ENCODE results near the gene HDAC1. TPM values are rescaled to one million over a fixed set of nuclear protein-coding genes. Genes with fewer than 3 reads are reported as not detected.

The HDAC1 gene
- total and polyA plus RNA-seq, 4 donors: 32.1 to 58.1 (median 45.2) TPM

DNA sequence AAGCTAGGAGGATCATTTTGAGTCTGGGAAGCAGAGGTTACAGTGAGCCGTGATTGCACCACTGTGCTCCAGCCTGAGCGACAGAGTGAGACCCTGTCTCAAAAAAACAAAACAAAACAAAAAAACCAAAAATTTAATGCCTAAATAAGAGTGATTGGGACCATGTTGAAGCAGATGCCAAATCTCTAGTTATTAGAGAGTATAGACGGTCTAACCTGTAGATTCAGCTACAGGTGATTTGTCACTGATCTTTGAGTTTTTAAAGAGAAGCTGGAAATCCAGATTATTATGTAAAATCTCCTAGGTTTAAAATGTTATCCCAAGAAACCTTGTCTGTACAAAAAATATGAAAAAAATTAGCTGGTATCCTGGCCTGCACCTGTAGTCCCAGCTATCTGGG is 11.5 kb downstream of the HDAC1 start:
- peaks cover 5 to 27% (median 21%) of the 10 kb centered on the region in 4 donors for H3K36me3 ChIP-seq (ENCODE audit: control insufficient read depth in 4 of 4, insufficient read depth in 3 of 4, low read depth in 1 of 4, low read length in 3 of 4)
- TF ChIP-seq GABPA (IDR thresholded peaks at IDR 0.05 in 1 of 2, conservative IDR thresholded peaks at IDR 0.05 in 1 of 2) (no peak), CTCF (IDR thresholded peaks at IDR 0.05; ENCODE audit: low read depth, low read length, missing input control) (no peak), SP1 (IDR thresholded peaks at IDR 0.05) (no peak), JUND (IDR thresholded peaks at IDR 0.05) (no peak), FOXA1 (IDR thresholded peaks at IDR 0.05) (no peak), RXRA (IDR thresholded peaks at IDR 0.05) (no peak), TAF1 (conservative IDR thresholded peaks at IDR 0.05) (no peak)
- no peak overlapping the region for H3K27ac ChIP-seq (ENCODE audit: low read depth in 1 of 2, low read length in 2 of 2)
- no peak overlapping the region for H3K4me3 ChIP-seq (ENCODE audit: low read depth in 1 of 3, low read length in 3 of 3)
- H3K4me1 ChIP-seq (ENCODE audit: control insufficient read depth in 4 of 4, insufficient read depth in 4 of 4, low read length in 3 of 4): peaks cover 0 to 7% (median 2%) of the 10 kb centered on the region in 4 donors
- no peak for DNase-seq (ENCODE audit: low spot score)
- WGBS: 97% methylated on average over 3 of the region's 3 CpGs
- no peaks in the 10 kb centered on the region for H3K9me3 ChIP-seq (ENCODE audit: control insufficient read depth in 4 of 4, low read length in 3 of 4)
- no peak overlapping the region for H3K9ac ChIP-seq (ENCODE audit: low read depth in 1 of 2, low read length in 2 of 2)
- no peaks in the 10 kb centered on the region for H3K27me3 ChIP-seq (ENCODE audit: control insufficient read depth in 4 of 4, insufficient read depth in 4 of 4, low read length in 3 of 4)

- Histone ChIP-seq H3K4me3 (ENCODE audit: low read depth in 1 of 3, low read length in 3 of 3) (no peak overlapping the region), H3K27me3 (ENCODE audit: control insufficient read depth in 4 of 4, insufficient read depth in 4 of 4, low read length in 3 of 4) (no peaks in the 10 kb centered on the region), H3K9me3 (ENCODE audit: control insufficient read depth in 4 of 4, low read length in 3 of 4) (no peaks in the 10 kb centered on the region), H3K27ac (ENCODE audit: low read depth in 1 of 2, low read length in 2 of 2) (no peak overlapping the region), H3K9ac (ENCODE audit: low read depth in 1 of 2, low read length in 2 of 2) (no peak overlapping the region), H3K4me1 (ENCODE audit: control insufficient read depth in 4 of 4, insufficient read depth in 4 of 4, low read length in 3 of 4) (peaks cover 0 to 10% (median 2%) of the 10 kb centered on the region in 4 donors), H3K36me3 (ENCODE audit: control insufficient read depth in 4 of 4, insufficient read depth in 3 of 4, low read depth in 1 of 4, low read length in 3 of 4) (peaks cover 5 to 27% (median 21%) of the 10 kb centered on the region in 4 donors)
- WGBS: 86% methylated on average over 3 of the region's 3 CpGs
- no peak for DNase-seq (ENCODE audit: low spot score)
- TF ChIP-seq ZBTB33 (IDR thresholded peaks at IDR 0.05) (no peak), ATF3 (IDR thresholded peaks at IDR 0.05) (no peak), RXRA (IDR thresholded peaks at IDR 0.05) (no peak), RAD21 (IDR thresholded peaks at IDR 0.05) (no peak), HNF4A (conservative IDR thresholded peaks at IDR 0.05) (no peak), GABPA (IDR thresholded peaks at IDR 0.05 in 1 of 2, conservative IDR thresholded peaks at IDR 0.05 in 1 of 2) (no peak), YY1 (IDR thresholded peaks at IDR 0.05) (no peak), EGR1 (IDR thresholded peaks at IDR 0.05; ENCODE audit: low read depth in 2 of 2) (no peak), HNF4G (IDR thresholded peaks at IDR 0.05) (no peak), FOXA2 (IDR thresholded peaks at IDR 0.05) (no peak), NR2F2 (IDR thresholded peaks at IDR 0.05) (no peak), CTCF (IDR thresholded peaks at IDR 0.05; ENCODE audit: low read depth, low read length, missing input control) (no peak), FOXA1 (IDR thresholded peaks at IDR 0.05) (no peak), TAF1 (conservative IDR thresholded peaks at IDR 0.05) (no peak), SP1 (IDR thresholded peaks at IDR 0.05) (no peak)
- TF ChIP-seq, protein P1, sequence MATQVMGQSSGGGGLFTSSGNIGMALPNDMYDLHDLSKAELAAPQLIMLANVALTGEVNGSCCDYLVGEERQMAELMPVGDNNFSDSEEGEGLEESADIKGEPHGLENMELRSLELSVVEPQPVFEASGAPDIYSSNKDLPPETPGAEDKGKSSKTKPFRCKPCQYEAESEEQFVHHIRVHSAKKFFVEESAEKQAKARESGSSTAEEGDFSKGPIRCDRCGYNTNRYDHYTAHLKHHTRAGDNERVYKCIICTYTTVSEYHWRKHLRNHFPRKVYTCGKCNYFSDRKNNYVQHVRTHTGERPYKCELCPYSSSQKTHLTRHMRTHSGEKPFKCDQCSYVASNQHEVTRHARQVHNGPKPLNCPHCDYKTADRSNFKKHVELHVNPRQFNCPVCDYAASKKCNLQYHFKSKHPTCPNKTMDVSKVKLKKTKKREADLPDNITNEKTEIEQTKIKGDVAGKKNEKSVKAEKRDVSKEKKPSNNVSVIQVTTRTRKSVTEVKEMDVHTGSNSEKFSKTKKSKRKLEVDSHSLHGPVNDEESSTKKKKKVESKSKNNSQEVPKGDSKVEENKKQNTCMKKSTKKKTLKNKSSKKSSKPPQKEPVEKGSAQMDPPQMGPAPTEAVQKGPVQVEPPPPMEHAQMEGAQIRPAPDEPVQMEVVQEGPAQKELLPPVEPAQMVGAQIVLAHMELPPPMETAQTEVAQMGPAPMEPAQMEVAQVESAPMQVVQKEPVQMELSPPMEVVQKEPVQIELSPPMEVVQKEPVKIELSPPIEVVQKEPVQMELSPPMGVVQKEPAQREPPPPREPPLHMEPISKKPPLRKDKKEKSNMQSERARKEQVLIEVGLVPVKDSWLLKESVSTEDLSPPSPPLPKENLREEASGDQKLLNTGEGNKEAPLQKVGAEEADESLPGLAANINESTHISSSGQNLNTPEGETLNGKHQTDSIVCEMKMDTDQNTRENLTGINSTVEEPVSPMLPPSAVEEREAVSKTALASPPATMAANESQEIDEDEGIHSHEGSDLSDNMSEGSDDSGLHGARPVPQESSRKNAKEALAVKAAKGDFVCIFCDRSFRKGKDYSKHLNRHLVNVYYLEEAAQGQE (IDR thresholded peaks at IDR 0.05): no peak
These were observed 12.2 kb downstream of the HDAC1 start for GRCh38 chr1:32303997-32304622.

Measured in liver (tissue), 9 donors.